Neuron (in vitro differentiated cells): ENCODE data around the gene WNT2.

Experiments used
- H2AFZ ChIP-seq: one replicate; pipeline ENCODE4 v1.6.1; 2013; ENCODE audit warnings: low read depth, mild to moderate bottlenecking, inconsistent platforms, low read length, moderate library complexity
- H3K27me3 ChIP-seq: one replicate; pipeline ENCODE4 v1.6.1; 2013; ENCODE audit warnings: low read length; ENCODE audit not compliant: insufficient read depth
- H3K36me3 ChIP-seq: one replicate; pipeline ENCODE4 v1.6.1; 2013; ENCODE audit warnings: low read length; ENCODE audit not compliant: insufficient read depth
- H3K4me1 ChIP-seq: one replicate; pipeline ENCODE4 v1.6.1; 2013; ENCODE audit warnings: low read length; ENCODE audit not compliant: insufficient read depth
- H3K4me3 ChIP-seq: 2 replicates; pipeline ENCODE4 v1.5.1; 2013; ENCODE audit warnings: mild to moderate bottlenecking, low read length, moderate library complexity
- H3K9me3 ChIP-seq: one replicate; pipeline ENCODE4 v1.6.1; 2013; ENCODE audit warnings: low read length

Gene WNT2

DNA sequence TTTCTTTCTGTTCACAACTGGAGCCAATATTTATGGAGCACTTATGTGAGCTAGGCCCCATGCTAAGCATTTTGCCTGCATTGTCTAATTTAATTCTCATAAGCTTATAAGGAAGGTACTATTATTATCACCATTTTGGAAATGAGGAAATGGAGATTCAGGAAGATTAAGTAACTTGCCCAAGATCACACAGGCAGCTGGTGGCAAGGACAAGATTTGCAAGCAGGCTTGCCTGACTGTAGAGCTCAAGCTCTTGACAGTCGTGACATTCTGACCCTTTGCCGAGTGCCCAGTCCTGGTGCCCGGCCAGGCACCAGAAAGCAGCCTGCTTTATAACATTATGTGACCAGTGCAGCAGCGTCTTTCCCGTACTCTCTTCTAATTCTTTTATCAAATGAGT, 38.2 kb downstream of the WNT2 start:
- peaks cover 2% of the 10 kb centered on the region for H3K9me3 ChIP-seq
- no peak overlapping the region for H3K4me3 ChIP-seq
- no peaks in the 10 kb centered on the region for H3K36me3 ChIP-seq
- H3K27me3 ChIP-seq, result peaks cover 4% of the 10 kb centered on the region
- peaks cover 10% of the 10 kb centered on the region for H3K4me1 ChIP-seq
- H2AFZ ChIP-seq, result no peak overlapping the region

- H3K9me3 ChIP-seq, result peaks cover 2% of the 10 kb centered on the region
- no peak overlapping the region for H3K4me3 ChIP-seq
- no peaks in the 10 kb centered on the region for H3K27me3 ChIP-seq
- H3K4me1 ChIP-seq, result peaks cover 10% of the 10 kb centered on the region
- no peak overlapping the region for H2AFZ ChIP-seq
- no peaks in the 10 kb centered on the region for H3K36me3 ChIP-seq
These were observed 39.1 kb downstream of the WNT2 start for GRCh38 chr7:117283779-117284178.

GRCh38 chr7:117283371-117283770, 39.5 kb downstream of the WNT2 start:
- no peaks in the 10 kb centered on the region for H3K36me3 ChIP-seq
- no peak overlapping the region for H3K4me3 ChIP-seq
- no peak overlapping the region for H2AFZ ChIP-seq
- H3K9me3 ChIP-seq, result peaks cover 2% of the 10 kb centered on the region
- H3K4me1 ChIP-seq, result peaks cover 10% of the 10 kb centered on the region
- no peaks in the 10 kb centered on the region for H3K27me3 ChIP-seq

- Histone ChIP-seq H2AFZ (no peak overlapping the region), H3K36me3 (no peaks in the 10 kb centered on the region), H3K4me3 (no peak overlapping the region), H3K27me3 (no peaks in the 10 kb centered on the region), H3K9me3 (peaks cover 1% of the 10 kb centered on the region), H3K4me1 (peaks cover 10% of the 10 kb centered on the region)
These were observed 40.5 kb downstream of the WNT2 start for GRCh38 chr7:117282239-117282812.

DNA sequence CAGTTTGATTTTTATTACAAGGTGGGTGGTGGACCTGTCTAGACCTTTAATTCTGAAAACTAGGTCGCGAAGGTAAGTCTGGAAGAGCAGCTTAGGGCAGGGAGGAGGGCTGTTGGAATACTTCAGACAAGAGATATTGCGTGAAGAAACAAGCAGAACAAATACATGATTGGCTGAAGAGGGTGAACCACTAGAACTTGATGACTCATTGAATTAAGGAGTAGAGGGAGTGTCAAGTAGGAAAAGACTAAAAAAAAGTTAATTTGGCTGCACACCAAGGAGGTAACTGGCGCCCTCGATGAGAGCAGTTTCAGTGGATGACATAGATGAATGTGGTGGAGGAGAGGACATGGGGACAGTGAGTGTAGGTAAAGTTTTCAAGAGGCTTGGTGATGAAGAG, 41.3 kb downstream of the WNT2 start:
- no peaks in the 10 kb centered on the region for H3K9me3 ChIP-seq
- H3K4me1 ChIP-seq, result peaks cover 10% of the 10 kb centered on the region
- H2AFZ ChIP-seq, result no peak overlapping the region
- H3K36me3 ChIP-seq, result no peaks in the 10 kb centered on the region
- H3K27me3 ChIP-seq, result no peaks in the 10 kb centered on the region
- H3K4me3 ChIP-seq, result no peak overlapping the region

DNA sequence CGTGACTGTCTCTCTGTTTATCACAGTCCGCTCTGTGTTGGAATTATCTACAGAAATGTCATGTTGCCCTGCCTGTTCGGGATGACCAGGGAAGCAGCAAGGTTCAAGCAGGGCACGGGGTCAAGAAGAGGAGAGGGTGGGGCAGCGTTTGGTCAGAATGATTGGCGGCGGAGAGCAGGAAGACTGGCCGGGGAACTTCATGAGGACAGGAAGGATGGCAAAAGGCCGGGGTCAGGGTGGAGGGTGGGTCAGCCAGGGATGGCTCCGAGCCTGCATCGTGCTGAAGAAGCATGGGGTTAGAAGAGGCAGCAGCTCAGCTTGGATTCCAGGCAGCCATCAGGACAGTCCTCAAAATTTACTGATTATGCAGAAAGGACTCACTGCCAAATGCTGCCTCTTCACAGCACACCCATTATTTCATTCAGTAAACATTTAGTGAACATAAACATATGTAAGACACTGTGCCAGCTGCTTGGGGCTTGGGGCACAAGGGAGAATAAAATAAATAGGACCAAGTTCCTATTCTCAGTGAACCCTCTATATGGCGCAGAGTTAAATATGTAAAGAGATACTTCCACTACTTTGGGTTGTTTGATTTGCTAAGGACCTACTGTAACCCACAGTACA, 42.8 kb downstream of the WNT2 start:
- no peaks in the 10 kb centered on the region for H3K27me3 ChIP-seq
- H3K4me1 ChIP-seq, result peaks cover 10% of the 10 kb centered on the region
- no peaks in the 10 kb centered on the region for H3K36me3 ChIP-seq
- H3K9me3 ChIP-seq, result no peaks in the 10 kb centered on the region
- H3K4me3 ChIP-seq, result no peak overlapping the region
- no peak overlapping the region for H2AFZ ChIP-seq

GRCh38 chr7:117279203-117279602, 43.7 kb downstream of the WNT2 start:
- Histone ChIP-seq H3K4me3 (no peak overlapping the region), H3K4me1 (peaks cover 10% of the 10 kb centered on the region), H3K9me3 (no peaks in the 10 kb centered on the region)

GRCh38 chr7:117278040-117278439, 44.8 kb downstream of the WNT2 start:
- H3K4me3 ChIP-seq, result no peak overlapping the region
- peaks cover 8% of the 10 kb centered on the region for H3K4me1 ChIP-seq
- H2AFZ ChIP-seq, result no peak overlapping the region
- no peaks in the 10 kb centered on the region for H3K9me3 ChIP-seq
- H3K36me3 ChIP-seq, result no peaks in the 10 kb centered on the region
- H3K27me3 ChIP-seq, result no peaks in the 10 kb centered on the region

More at GRCh38 chr7:117279203-117279602, 43.7 kb downstream of the WNT2 start:
- Histone ChIP-seq H2AFZ (no peak overlapping the region), H3K36me3 (no peaks in the 10 kb centered on the region), H3K27me3 (no peaks in the 10 kb centered on the region)

GRCh38 chr7:117277576-117277975, 45.3 kb downstream of the WNT2 start:
- Histone ChIP-seq H3K4me1 (peaks cover 4% of the 10 kb centered on the region), H3K27me3 (no peaks in the 10 kb centered on the region), H3K36me3 (no peaks in the 10 kb centered on the region), H3K4me3 (no peak overlapping the region), H3K9me3 (no peaks in the 10 kb centered on the region), H2AFZ (no peak overlapping the region)

GRCh38 chr7:117274951-117275350, 47.9 kb downstream of the WNT2 start:
- H3K4me1 ChIP-seq, result no peaks in the 10 kb centered on the region
- H2AFZ ChIP-seq, result no peak overlapping the region
- no peaks in the 10 kb centered on the region for H3K27me3 ChIP-seq
- no peak overlapping the region for H3K4me3 ChIP-seq
- H3K36me3 ChIP-seq, result no peaks in the 10 kb centered on the region
- H3K9me3 ChIP-seq, result no peaks in the 10 kb centered on the region

DNA sequence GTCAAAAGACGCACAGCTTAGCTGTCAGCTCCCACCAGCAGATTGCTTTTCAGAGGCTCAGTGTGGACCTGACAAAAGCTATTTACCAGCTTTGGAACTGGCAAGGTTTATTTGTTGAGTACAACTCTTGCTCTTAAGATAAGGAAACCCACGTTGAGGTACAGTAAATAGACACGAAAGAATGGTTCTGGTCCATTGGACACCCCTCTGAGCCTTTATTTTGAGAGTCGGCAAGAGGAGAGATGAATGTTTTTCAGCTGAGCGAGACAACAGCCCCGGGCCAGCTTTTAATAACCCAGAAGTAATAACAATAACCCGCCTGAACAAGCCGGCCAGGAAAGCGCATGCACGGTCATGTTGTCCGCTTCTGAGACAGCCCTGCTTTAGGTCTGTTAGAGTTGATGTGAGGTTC, 49.0 kb downstream of the WNT2 start:
- Histone ChIP-seq H3K4me3 (no peak overlapping the region), H3K27me3 (no peaks in the 10 kb centered on the region), H2AFZ (no peak overlapping the region), H3K9me3 (no peaks in the 10 kb centered on the region), H3K4me1 (no peaks in the 10 kb centered on the region), H3K36me3 (no peaks in the 10 kb centered on the region)

DNA sequence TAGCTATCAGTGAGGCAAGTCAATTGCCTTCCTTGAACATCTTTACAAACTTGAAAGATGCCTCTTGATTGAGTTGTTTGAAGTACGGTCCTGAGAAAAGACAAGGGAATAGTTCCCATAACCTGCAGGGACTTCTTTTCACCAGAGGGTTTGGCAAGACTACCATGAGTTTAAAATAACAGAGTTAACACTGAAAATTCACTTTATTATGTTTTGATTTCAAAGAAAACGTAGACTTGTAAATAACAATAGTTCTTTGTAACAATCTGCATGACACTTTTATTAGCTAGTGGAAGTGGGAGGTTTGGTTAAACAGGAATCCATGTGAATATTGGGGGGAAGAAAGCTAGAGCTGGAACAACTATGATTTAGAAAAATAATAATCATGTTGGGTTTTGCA, 49.5 kb downstream of the WNT2 start:
- Histone ChIP-seq H3K4me1 (no peaks in the 10 kb centered on the region), H3K4me3 (no peak overlapping the region), H3K9me3 (no peaks in the 10 kb centered on the region), H3K36me3 (no peaks in the 10 kb centered on the region), H3K27me3 (no peaks in the 10 kb centered on the region), H2AFZ (no peak overlapping the region)

- no peak overlapping the region for H2AFZ ChIP-seq
- no peaks in the 10 kb centered on the region for H3K36me3 ChIP-seq
- no peaks in the 10 kb centered on the region for H3K27me3 ChIP-seq
- no peaks in the 10 kb centered on the region for H3K9me3 ChIP-seq
- no peak overlapping the region for H3K4me3 ChIP-seq
- no peaks in the 10 kb centered on the region for H3K4me1 ChIP-seq
These were observed 50.7 kb downstream of the WNT2 start for GRCh38 chr7:117272017-117272759.
